ENCODE results near the gene ZBTB18. TPM values are rescaled to one million over a fixed set of nuclear protein-coding genes. Genes with fewer than 3 reads are reported as not detected.

ZBTB18 gene
- 8.8 TPM for total RNA-seq

DNA sequence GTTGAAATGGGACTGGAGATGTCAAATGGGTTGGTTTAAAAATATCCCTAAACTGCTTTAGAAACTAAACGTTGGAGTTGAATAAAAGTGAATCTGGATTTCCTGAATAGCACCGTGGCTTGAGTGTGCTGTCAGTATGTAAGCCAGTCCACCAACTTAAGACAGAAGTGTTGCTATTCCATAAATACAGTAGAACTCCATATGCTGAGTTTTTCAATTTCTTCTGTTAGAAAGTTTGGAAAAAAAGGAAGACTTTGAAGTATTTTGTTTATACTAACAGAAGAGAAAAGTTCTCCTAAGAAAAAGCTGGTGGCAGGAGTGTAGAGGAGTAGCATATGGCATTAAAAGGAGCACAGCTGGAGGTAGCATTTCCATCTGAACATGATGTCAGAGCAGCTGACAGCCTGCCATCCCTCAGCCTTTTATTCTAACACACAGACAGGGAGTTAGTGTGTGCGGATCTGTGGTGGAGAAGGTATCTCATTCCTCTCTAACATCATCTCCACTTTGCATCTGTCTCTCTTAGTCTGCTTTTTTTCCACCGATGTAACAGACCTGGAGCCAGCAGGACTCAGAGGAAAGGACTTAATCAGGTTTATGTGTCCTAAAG, at the start of gene ZBTB18:
Gene ZBTB18, plus strand, starts transcription at position 449 of the 610 bp plus-strand sequence. Its CDS starts 149 bp downstream, at position 598.
- Histone ChIP-seq H3K27ac (peak within 1 kb of the TSS; percentile 75), H3K9me3 (no peaks in the 10 kb centered on the region), H3K36me3 (peaks cover 0 to 13% of the 10 kb centered on the region in 2 donors), H3K4me1 (peaks cover 37% of the 10 kb centered on the region), H3K27me3 (no peaks in the 10 kb centered on the region), H3K4me3 (peak within 1 kb of the TSS; percentile 79 to 99)
- TF ChIP-seq, protein P1, sequence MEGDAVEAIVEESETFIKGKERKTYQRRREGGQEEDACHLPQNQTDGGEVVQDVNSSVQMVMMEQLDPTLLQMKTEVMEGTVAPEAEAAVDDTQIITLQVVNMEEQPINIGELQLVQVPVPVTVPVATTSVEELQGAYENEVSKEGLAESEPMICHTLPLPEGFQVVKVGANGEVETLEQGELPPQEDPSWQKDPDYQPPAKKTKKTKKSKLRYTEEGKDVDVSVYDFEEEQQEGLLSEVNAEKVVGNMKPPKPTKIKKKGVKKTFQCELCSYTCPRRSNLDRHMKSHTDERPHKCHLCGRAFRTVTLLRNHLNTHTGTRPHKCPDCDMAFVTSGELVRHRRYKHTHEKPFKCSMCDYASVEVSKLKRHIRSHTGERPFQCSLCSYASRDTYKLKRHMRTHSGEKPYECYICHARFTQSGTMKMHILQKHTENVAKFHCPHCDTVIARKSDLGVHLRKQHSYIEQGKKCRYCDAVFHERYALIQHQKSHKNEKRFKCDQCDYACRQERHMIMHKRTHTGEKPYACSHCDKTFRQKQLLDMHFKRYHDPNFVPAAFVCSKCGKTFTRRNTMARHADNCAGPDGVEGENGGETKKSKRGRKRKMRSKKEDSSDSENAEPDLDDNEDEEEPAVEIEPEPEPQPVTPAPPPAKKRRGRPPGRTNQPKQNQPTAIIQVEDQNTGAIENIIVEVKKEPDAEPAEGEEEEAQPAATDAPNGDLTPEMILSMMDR (IDR thresholded peaks at IDR 0.05), result no peak
- TF ChIP-seq POLR2AphosphoS5 (IDR thresholded peaks at IDR 0.05; ENCODE audit: insufficient read depth in 1 of 2, low read depth in 1 of 2) (peak in 1 of 2 donors; percentile 40), POLR2A (IDR thresholded peaks at IDR 0.05) (no peak)
- DNase-seq (ENCODE audit: extremely low spot score in 2 of 2), result no peak
- intact Hi-C loops (cut with DNase I), result no loop called here

DNA sequence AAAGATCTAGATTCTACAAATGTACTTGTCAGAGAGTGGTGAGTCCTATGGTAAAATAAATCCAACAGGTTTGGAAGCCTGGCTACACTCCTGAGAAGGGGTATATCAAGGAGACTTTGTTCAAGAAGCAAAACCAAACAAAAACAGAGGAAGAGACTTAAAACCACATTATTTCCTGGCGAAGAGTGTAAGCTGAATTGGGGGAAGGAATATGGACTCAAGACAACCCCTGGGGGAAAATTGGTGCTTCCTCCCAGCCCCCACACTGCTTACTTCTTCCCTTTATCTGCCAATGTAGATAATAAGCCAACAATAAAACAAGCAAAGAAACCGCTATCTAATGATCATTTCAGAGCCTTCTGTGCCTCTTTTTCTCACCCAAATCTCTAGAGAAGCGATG, 48.4 kb upstream of the ZBTB18 start:
- Histone ChIP-seq H3K4me1 (no peaks in the 10 kb centered on the region), H3K9me3 (no peaks in the 10 kb centered on the region), H3K36me3 (no peaks in the 10 kb centered on the region), H3K27me3 (no peaks in the 10 kb centered on the region), H3K27ac (no peak overlapping the region), H3K4me3 (no peak overlapping the region)
- no peak for DNase-seq (ENCODE audit: extremely low spot score in 2 of 2)
- intact Hi-C loops (cut with DNase I), result no loop called here
- TF ChIP-seq, protein P1 (IDR thresholded peaks at IDR 0.05), result no peak
- no peak for TF ChIP-seq POLR2AphosphoS5 (IDR thresholded peaks at IDR 0.05; ENCODE audit: insufficient read depth in 1 of 2, low read depth in 1 of 2)

DNA sequence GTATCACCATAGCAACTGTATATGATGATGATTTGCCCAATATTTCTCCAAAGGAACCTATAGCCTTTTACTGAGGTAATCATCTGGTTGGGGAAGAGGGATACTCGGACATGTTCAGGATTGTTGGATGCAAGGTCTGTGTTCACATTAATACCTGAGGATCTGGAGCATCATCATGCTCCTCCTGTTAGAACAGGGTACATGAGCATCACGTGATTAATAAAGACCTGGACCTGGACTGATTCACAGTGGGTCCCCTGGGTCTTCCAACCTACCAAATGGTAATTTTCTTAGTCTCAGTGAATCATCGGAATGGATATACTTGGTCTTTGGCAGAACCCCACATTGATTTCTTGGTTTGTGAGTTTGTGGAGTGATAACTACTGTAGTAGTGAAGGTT, 45.6 kb upstream of the ZBTB18 start:
- H3K27ac ChIP-seq, result no peak overlapping the region
- H3K4me3 ChIP-seq, result no peak overlapping the region
- intact Hi-C loops (cut with DNase I), result no loop called here
- TF ChIP-seq, protein P1 (IDR thresholded peaks at IDR 0.05), result no peak
- TF ChIP-seq POLR2A (IDR thresholded peaks at IDR 0.05) (no peak), POLR2AphosphoS5 (IDR thresholded peaks at IDR 0.05; ENCODE audit: insufficient read depth in 1 of 2, low read depth in 1 of 2) (no peak)
- no peaks in the 10 kb centered on the region for H3K36me3 ChIP-seq
- H3K9me3 ChIP-seq, result no peaks in the 10 kb centered on the region
- no peaks in the 10 kb centered on the region for H3K4me1 ChIP-seq
- no peak for DNase-seq (ENCODE audit: extremely low spot score in 2 of 2)
- no peaks in the 10 kb centered on the region for H3K27me3 ChIP-seq

DNA sequence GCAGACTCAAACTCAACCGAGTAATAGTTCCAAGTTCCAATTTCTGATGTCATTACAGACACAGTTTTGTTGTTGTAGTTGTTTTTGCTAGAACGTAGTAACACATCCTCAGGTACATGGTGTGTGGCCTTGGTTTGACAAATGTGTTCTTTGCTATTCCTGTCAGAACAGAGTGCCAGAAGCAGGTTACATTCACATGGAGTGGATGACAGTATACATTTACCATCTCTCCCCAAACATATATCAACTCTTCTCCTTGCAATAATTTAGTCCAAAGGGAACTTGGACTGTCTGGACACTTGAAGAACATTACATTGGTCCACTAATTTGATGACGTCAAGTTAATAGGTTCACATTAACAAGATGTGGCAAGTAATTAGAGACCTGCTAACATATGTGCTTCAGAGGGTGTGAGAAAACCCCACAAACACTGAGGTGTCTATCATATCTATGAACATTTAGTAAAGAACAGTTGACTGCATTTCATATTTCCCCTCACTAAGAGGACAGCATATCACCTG, 44.6 kb upstream of the ZBTB18 start:
- intact Hi-C loops (cut with DNase I), result no loop called here
- Histone ChIP-seq H3K9me3 (no peaks in the 10 kb centered on the region), H3K36me3 (no peaks in the 10 kb centered on the region), H3K4me1 (peaks cover 1% of the 10 kb centered on the region), H3K27me3 (no peaks in the 10 kb centered on the region), H3K4me3 (no peak overlapping the region), H3K27ac (no peak overlapping the region)
- no peak for TF ChIP-seq POLR2A (IDR thresholded peaks at IDR 0.05)
- TF ChIP-seq, protein P1 (IDR thresholded peaks at IDR 0.05), result no peak
- no peak for TF ChIP-seq POLR2AphosphoS5 (IDR thresholded peaks at IDR 0.05; ENCODE audit: insufficient read depth in 1 of 2, low read depth in 1 of 2)
- no peak for DNase-seq (ENCODE audit: extremely low spot score in 2 of 2)

DNA sequence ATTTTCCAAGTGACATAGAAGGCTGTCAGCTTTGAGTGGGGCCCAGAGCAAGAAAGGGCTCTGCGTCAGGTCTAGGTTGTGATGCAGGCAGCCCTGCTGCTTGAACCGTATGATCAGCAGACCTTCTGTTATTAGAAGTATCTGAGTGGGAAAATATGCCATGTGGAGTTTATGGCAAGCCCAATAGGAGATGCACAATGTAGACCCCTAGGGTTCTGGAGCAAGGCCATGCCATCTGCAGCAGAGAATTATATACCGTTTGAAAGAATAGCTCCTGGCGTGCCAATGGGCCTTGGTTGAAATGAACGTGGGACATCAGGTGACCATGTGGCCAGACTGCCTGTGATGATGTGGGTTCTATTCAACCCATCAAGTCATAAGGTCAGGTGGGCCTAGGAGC, 44.1 kb upstream of the ZBTB18 start:
- H3K9me3 ChIP-seq, result no peaks in the 10 kb centered on the region
- H3K4me3 ChIP-seq, result no peak overlapping the region
- H3K27me3 ChIP-seq, result no peaks in the 10 kb centered on the region
- no peaks in the 10 kb centered on the region for H3K36me3 ChIP-seq
- no peak overlapping the region for H3K27ac ChIP-seq
- peaks cover 5% of the 10 kb centered on the region for H3K4me1 ChIP-seq
- TF ChIP-seq POLR2AphosphoS5 (IDR thresholded peaks at IDR 0.05; ENCODE audit: insufficient read depth in 1 of 2, low read depth in 1 of 2), result no peak
- TF ChIP-seq POLR2A (IDR thresholded peaks at IDR 0.05), result no peak
- TF ChIP-seq, protein P1 (IDR thresholded peaks at IDR 0.05), result no peak
- intact Hi-C loops (cut with DNase I), result no loop called here
- DNase-seq (ENCODE audit: extremely low spot score in 2 of 2), result no peak
